GM21367 (cell line): ENCODE data around the gene HMGCS2.
"Not testable (repeated sequence)": the region's sequence is repeated elsewhere in the genome, so short reads cannot be mapped to it uniquely, and the experiment has no call there.

Experiments
- ATAC-seq: cut with Tn5 transposase; IDR thresholded peaks from one replicate; pipeline ENCODE4 v1.9.1; 2021; ENCODE audit not compliant: unreplicated experiment

The HMGCS2 gene

DNA sequence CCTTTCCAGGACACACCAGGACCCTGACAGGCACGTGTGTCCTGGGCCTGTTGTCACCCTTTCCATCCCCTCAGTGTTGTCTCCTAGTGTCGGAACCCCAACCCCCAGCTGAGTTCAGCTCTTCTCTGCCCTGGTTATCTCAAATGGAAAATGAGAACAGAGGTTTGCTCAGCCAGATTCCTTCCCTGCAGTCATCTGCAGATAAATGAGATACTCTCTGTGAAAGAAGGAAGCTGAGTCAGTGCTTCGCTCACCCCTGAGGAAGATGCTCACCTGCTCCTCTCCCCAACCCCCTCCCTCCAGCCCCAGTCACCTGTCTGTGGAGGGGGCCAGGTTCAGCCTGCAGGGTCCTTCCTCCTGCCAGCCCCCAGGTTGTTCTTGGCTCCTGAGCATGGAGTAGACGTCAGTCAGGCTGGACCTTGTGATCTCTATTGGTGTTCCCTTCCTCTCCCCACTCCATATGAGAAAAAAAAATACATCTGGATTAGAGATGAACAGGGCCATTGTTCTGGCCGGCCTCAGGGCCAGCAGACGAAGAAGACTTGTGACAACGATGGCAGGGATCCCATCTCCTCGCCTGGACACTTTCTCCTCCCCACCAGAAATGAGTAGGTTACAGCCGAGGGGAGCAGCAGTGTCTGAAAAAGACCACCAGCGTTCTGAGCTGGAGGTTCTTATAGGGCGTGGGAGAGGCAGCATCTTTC, 36.1 kb downstream of the HMGCS2 start:
- no peak for ATAC-seq

DNA sequence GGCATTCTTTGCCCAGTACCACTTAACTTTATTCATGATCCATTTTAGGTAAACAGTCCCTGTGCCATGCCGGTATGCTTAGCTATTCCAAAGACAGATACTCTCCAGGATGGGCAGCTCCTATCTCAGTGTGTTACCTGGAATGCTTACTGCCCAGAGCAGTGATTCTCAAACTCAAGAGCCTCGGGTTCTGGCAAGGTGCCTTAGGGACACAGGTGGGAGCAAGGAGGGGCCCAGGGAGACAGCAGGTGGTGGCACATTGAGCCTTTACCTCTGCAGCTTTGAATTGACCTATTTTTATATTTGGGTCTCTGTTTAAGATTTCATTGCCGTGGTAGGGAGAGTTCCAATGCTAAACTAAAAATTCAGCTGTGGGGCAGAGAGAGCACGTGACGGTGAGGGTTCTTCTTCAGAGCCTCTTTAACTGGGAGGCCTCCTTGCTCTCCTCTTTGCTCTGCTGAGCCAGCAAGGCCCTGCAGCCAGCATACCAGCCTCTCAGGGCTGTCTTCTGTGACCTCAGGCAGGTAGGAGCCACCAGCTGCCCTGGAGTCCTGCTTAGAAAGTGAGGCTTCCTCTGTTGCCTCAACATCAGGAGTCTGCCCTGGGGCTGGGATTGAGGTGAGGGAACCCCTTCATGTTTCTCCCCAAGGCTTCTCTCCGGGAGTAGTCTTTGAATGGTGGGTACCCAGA, 36.8 kb downstream of the HMGCS2 start:
- no peak for ATAC-seq

DNA sequence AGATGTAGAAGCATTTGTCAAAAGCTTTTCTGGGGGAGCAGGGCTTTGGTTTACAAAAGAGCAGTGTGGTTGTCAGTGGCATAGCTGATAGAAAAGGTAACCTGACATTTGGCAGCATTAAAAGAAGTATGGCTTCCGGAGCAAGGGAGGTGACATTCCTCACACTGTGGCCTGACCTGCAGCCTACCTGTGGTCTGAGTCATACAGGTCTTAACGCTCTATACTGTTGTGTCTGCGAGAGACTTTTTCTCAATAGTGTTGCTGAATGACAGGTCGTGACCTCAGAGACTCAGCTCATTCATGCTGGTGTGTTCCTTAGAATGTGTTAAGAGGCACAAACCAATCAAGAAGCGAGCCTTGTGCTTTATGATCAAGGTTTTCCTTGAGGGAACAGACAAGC, 37.6 kb downstream of the HMGCS2 start:
- no peak for ATAC-seq

- no peak for ATAC-seq
These were observed 39.7 kb downstream of the HMGCS2 start for GRCh38 chr1:119729044-119729443.

GRCh38 chr1:119727991-119728390, 40.7 kb downstream of the HMGCS2 start:
- ATAC-seq = no peak

- ATAC-seq = no peak
These were observed 43.1 kb downstream of the HMGCS2 start for GRCh38 chr1:119725626-119726025.

GRCh38 chr1:119724611-119725218, 44.0 kb downstream of the HMGCS2 start:
- ATAC-seq = no peak

DNA sequence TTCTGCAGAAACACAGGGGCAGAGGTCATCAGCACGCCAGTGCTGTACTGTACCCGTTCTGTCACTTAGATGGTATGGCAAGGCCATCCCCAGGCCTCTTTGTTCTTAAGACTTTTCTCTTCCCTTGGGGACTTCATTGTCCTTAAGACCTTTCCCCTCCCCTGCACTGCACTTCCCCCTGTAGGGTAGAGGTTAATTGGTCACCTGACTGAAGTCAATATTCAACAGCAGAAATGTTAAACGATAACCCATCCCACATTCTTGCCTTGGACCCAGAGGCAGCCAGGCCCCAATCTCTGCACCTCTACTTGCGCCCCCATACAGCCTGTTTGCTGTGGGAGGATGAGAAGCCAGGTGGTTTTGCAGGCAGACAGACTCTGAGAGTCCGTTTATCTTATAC, 46.8 kb downstream of the HMGCS2 start:
- no peak for ATAC-seq

- no peak for ATAC-seq
These were observed 47.8 kb downstream of the HMGCS2 start for GRCh38 chr1:119720866-119721440.

DNA sequence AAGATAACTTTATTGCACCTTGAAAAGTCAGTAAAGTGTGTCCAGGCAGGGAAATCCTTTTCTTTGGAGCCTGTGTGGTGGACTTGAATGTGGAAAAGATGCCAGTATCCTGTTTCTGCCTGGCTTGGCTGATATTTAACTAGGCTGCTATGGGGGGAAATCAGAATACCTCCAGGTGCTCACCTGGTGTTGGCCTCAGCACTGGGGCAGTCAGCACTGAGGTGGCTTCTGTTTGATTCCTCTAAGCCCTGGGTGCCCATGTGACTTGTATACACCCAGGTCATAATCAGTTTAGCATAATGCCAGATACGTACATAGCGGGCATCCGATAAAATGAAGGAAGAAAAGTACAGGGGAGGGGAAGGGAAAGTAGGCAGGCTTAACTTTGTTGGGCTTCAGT, 49.7 kb downstream of the HMGCS2 start:
- no peak for ATAC-seq

GRCh38 chr1:119718409-119718808, 50.3 kb downstream of the HMGCS2 start:
- no peak for ATAC-seq

DNA sequence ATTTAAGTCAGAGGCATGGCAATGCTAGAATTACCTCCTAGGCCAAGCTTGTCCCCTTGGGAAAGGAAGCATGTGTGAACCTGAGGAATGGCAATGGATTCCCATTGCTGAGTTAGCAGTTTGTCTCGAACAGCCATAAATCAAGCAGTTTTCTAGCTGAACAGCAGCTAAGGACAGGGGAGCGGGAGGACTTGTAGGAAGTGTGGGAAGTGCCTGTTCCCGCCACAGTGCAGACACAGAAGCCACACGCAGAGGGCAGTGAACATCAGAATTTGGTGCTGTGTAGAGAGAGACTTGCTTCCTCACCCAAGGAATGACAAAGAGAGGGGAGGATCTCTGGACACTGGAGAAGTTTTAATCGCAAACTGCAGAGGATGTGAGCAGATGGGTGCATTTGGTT, 53.2 kb downstream of the HMGCS2 start:
- ATAC-seq = no peak

GRCh38 chr1:119714583-119714982, 54.1 kb downstream of the HMGCS2 start:
- no peak for ATAC-seq

DNA sequence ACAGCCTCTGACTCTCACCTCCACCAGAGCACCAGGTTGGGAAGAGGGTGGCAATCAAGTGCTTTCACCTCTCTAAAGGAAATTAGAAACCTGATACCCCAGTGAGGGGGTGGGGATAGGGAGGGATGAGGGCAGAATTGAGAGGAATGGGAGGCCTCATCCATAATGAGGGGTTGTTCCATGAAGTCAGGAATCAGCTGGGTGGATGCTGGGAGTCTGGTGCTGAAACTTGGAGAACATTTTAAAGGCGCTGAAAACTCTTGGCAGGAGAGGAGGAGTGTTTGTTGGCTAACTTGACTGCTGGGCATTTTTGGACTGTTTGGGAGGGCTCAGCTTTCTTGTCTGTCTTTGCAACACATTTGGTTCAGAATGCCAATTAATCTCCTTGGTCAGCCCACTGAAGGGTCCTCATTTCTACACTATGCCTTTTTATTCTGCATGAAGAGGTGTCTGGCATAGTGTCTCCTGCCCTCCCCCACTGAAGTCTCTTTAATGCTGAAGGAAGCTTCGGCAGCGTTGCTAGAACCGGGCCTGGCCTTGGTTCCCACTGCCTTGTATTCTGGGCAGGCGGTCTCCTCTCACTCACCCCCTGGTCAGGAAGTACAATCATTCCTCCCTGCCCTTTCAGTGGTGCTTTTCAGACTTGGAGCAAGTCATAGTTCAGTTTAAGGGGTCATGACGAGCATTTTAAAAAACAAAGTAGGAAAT, 54.8 kb downstream of the HMGCS2 start:
- ATAC-seq = no peak

DNA sequence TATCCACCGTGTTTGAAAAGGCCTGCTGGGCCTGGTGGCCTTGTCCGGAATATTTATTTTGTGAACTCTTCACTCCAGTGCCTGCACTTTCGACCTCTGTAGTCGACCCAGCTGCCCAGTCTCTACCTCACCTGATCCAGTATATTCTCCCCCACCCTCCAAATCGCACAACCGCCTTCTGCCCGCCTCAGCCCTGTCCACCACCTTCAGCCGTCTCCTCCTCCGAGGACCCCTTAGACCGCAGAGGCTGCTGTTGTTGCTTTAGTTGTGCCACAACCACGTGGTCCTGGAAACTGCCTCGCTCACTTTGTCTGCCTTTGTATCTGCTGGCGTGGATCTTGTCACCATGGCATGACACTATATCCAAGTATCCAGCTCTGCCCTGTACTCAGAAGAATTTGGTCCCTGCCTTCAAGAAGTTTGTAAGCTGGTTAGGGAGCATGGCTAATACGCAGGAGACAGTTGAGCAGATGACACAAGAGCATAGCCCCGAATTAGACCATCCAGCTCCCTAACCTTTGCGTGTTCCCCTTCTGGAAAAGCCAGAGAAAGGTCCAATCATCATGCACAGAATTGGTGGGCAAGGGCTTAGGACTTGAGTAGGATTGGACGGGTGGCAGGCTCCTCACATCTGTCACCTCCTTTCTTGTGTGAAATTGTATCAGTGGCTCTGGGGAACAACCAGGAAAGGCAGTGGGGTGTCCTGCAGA, 55.5 kb downstream of the HMGCS2 start:
- ATAC-seq = no peak

DNA sequence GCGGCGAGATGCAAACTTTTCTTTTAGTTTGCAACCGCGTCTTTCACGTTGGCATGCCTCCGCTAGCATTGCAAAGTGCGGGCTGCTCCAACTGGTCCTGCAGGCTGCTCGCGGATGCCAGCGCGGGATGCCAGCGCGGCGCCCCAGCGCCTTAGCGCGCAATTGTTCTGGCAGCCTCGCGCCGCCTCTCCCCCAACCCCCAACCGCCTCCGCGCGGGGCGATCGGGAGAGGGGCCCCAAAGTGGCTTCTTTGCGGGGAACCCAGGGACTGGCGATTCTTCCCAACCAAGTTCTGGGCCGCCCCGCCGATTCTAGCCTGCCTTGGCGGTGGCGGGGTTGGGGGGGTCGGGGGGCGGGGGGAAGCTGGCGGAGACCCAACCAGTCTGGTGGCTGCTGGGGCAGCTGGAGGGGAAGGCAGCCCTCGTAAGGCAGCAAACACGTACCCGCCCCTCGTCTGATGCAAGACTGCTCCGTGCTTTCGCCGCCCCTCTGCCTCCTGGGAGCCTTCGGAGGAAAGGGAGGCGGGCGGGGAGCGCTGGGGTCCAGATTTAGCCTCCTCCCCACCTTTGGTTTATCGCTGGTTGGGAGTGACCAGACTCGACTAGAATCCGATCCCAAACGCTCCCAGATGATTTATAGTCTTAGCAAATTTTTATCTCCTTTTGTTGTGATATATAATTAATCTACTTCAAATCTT, 56.2 kb downstream of the HMGCS2 start:
- peak; percentile 53 for ATAC-seq

DNA sequence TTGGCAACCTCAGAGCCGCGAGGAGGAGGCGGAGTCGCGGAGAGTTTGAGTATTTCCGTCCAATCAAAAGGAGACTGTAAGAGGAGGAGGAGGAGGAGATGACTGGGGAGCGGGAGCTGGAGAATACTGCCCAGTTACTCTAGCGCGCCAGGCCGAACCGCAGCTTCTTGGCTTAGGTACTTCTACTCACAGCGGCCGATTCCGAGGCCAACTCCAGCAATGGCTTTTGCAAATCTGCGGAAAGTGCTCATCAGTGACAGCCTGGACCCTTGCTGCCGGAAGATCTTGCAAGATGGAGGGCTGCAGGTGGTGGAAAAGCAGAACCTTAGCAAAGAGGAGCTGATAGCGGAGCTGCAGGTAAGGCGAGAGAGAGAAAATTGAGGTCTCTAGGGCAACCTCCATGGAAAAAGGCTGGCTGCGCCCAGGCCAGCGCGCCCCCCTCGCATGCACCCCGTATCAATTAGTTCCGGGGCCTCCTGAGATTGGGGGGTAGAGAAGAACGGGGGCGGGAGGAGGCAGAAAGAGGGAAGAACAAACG, 56.8 kb downstream of the HMGCS2 start, which contains the start of gene PHGDH:
Gene PHGDH, plus strand, starts transcription at position 131 of the 538 bp plus-strand sequence. Its CDS starts 89 bp downstream, at position 220.
- peak; percentile 65 for ATAC-seq

DNA sequence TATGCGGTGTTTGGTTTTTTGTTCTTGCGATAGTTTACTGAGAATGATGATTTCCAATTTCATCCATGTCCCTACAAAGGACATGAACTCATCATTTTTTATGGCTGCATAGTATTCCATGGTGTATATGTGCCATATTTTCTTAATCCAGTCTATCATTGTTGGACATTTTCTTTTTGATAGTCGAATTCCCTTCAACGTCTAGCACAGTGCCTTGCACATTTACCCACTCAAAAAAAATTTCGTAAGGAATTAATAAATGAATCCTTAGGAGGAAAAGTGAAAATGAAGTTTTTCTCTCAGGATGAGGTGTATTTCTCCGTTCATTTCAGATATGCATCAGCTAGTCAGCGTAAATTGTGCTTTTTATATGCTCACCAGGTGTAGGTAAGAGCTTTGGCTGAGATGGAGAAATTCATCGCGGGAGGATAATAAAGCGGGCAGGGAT, 57.3 kb downstream of the HMGCS2 start:
- not testable (repeated sequence) for ATAC-seq

- ATAC-seq = not testable (repeated sequence)
These were observed 62.1 kb downstream of the HMGCS2 start for GRCh38 chr1:119706599-119706998.
